HepG2 (cell line): ENCODE results near the gene ITGB8. TPM values are rescaled to one million over a fixed set of nuclear protein-coding genes. Genes with fewer than 3 reads are reported as not detected.

Experiments
- ATAC-seq: fragments of 200-7000 bp; cut with Tn5 transposase; 3 replicates; pipeline ENCODE4 v1.9.1; 2020; ENCODE audit warnings: mild to moderate bottlenecking, moderate library complexity
- BruUV-seq: library from RNA; stranded (reverse); fragments of 400-500 nt; replicated peaks from 2 replicates; lab custom pipeline; 2021; lab: Mats Ljungman, UMichigan
- CTCF ChIA-PET: fragments of 300-600 bp; formaldehyde crosslinking; extraction: SDS; loops from one replicate; lab custom pipeline; 2021; ENCODE audit warnings: low total read pairs, inconsistent platforms, low intra/inter-chr PET ratio; lab: Yijun Ruan, JAX
- POLR2A ChIA-PET: fragments of 350-600 bp; sonication (Branson Sonifier 250); formaldehyde crosslinking; loops from one replicate; lab custom pipeline; 2020; ENCODE audit warnings: antibody characterized with exemption, inconsistent platforms; lab: Yijun Ruan, JAX
- DNase-seq: peaks from one replicate; pipeline ENCODE4 v3.0.0-alpha.2; 2015; ENCODE audit warnings: low spot score
- FAIRE-seq: peaks from 3 replicates; lab custom pipeline; 2011; peaks lifted over from hg19 to GRCh38; lab: Jason Lieb, UNC
- H2AFZ ChIP-seq: one replicate; pipeline ENCODE4 v1.6.1; 2011; ENCODE audit warnings: low read length, inconsistent platforms
- H3K27ac ChIP-seq: fragments of 300-600 bp; 3 replicates; pipeline ENCODE4 v1.8.0; 2011; ENCODE audit warnings: mixed run types, mild to moderate bottlenecking, mixed read lengths, low read length, inconsistent platforms; ENCODE audit not compliant: insufficient read depth; ENCODE audit errors: extremely low read length
- H3K27me3 ChIP-seq, 2 experiments: fragments of 200-600 bp in 1 of 2; 2 replicates in 1 of 2; 3 replicates in 1 of 2; pipeline versions ENCODE4 v1.6.0 to v1.8.0; 2011; ENCODE audit warnings: low read length in 2 of 2, mild to moderate bottlenecking in 2 of 2, moderate library complexity in 2 of 2, inconsistent platforms in 1 of 2; ENCODE audit not compliant: insufficient read depth in 2 of 2, control insufficient read depth in 1 of 2
- H3K36me3 ChIP-seq, 2 experiments: fragments of 200-600 bp in 1 of 2; replicated peaks in 1 of 2; 2 replicates in 1 of 2; 3 replicates in 1 of 2; pipeline versions ENCODE4 v1.5.1 to v1.8.0; 2011; ENCODE audit warnings: low read length in 2 of 2, inconsistent platforms in 1 of 2; ENCODE audit not compliant: insufficient read depth in 2 of 2, control insufficient read depth in 1 of 2
- H3K4me1 ChIP-seq: 2 replicates; pipeline ENCODE4 v1.5.1; 2012; ENCODE audit warnings: low read length, inconsistent platforms; ENCODE audit not compliant: insufficient read depth
- H3K4me2 ChIP-seq: 2 replicates; pipeline ENCODE4 v1.6.0; 2011; ENCODE audit warnings: low read depth, low read length, inconsistent platforms
- H3K4me3 ChIP-seq, 3 experiments: fragments of 200-600 bp in 1 of 3; sonication (generic), shearing (Covaris generic) in 1 of 3; replicated peaks in 1 of 3; 2 replicates each; pipeline ENCODE4 v1.5.1; 2011 to 2016; ENCODE audit warnings: low read length in 3 of 3, inconsistent platforms in 2 of 3, low read depth in 2 of 3, mild to moderate bottlenecking in 2 of 3, control low read depth in 1 of 3, mixed read lengths in 1 of 3; ENCODE audit not compliant: insufficient read depth in 1 of 3
- H3K79me2 ChIP-seq: one replicate; pipeline ENCODE4 v1.6.1; 2011; ENCODE audit warnings: low read length, inconsistent platforms; ENCODE audit not compliant: insufficient read depth
- H3K9ac ChIP-seq: 2 replicates; pipeline ENCODE4 v1.6.0; 2011; ENCODE audit warnings: mild to moderate bottlenecking, low read depth, low read length, inconsistent platforms; ENCODE audit not compliant: insufficient read depth
- H3K9me3 ChIP-seq: 2 replicates; pipeline ENCODE4 v1.5.1; 2012; ENCODE audit warnings: mild to moderate bottlenecking, low read length
- H4K20me1 ChIP-seq: 2 replicates; pipeline ENCODE4 v1.6.0; 2011; ENCODE audit warnings: inconsistent platforms, mild to moderate bottlenecking, low read length, moderate library complexity; ENCODE audit not compliant: insufficient read depth
- CEBPG ChIP-seq: IDR thresholded peaks from 2 replicates; pipeline ENCODE4 v1.6.1; 2016
- GTF2F1 ChIP-seq: fragments of 150-350 bp; IDR thresholded peaks from 2 replicates; pipeline ENCODE4 v1.6.1; 2014; ENCODE audit warnings: low read length
- HNRNPLL ChIP-seq: fragments of 200-400 bp; formaldehyde crosslinking; IDR thresholded peaks from 2 replicates; pipeline ENCODE4 v1.6.1; 2017; ENCODE audit warnings: mild to moderate bottlenecking, low read depth, low read length; ENCODE audit not compliant: poor library complexity, severe bottlenecking
- HOXA5 ChIP-seq: sonication (generic); formaldehyde crosslinking; IDR thresholded peaks from 2 replicates; pipeline ENCODE4 v1.4.0; 2020; ENCODE audit warnings: missing genetic modification reagents
- PHF5A ChIP-seq: IDR thresholded peaks from one replicate; pipeline ENCODE4 v1.6.1; 2018; ENCODE audit warnings: low read depth, missing genetic modification reagents; ENCODE audit not compliant: unreplicated experiment
- SMC3 ChIP-seq: IDR thresholded peaks from 2 replicates; pipeline ENCODE4 v1.6.1; 2011; ENCODE audit warnings: low read length, improper control_type of control experiment
- STAG1 ChIP-seq: sonication (generic); formaldehyde crosslinking; IDR thresholded peaks from 2 replicates; pipeline ENCODE4 v1.4.0; 2020; ENCODE audit warnings: missing genetic modification reagents
- TOE1 ChIP-seq: sonication (generic); formaldehyde crosslinking; IDR thresholded peaks from 2 replicates; pipeline ENCODE4 v1.4.0; 2020; ENCODE audit warnings: mild to moderate bottlenecking, missing genetic modification reagents
- ZBTB3 ChIP-seq: sonication (generic); formaldehyde crosslinking; IDR thresholded peaks from 2 replicates; pipeline ENCODE4 v1.4.0; 2020; ENCODE audit warnings: low read depth, mild to moderate bottlenecking, moderate library complexity, missing genetic modification reagents, borderline replicate concordance
- ZKSCAN1 ChIP-seq: fragments of 150-350 bp; IDR thresholded peaks from 2 replicates; pipeline ENCODE4 v1.6.1; 2014; ENCODE audit warnings: low read length
- ZNF207 ChIP-seq: fragments of 450-650 bp; IDR thresholded peaks from 2 replicates; pipeline ENCODE4 v1.6.1; 2016; ENCODE audit warnings: antibody characterized with exemption, borderline replicate concordance
- ZNF235 ChIP-seq: sonication (generic); formaldehyde crosslinking; IDR thresholded peaks from 2 replicates; pipeline ENCODE4 v1.8.1; 2023; ENCODE audit warnings: mild to moderate bottlenecking, missing genetic modification reagents, borderline replicate concordance
- ZNF382 ChIP-seq: sonication (generic); formaldehyde crosslinking; IDR thresholded peaks from 2 replicates; pipeline ENCODE4 v1.5.0; 2020; ENCODE audit warnings: missing genetic modification reagents, mild to moderate bottlenecking, borderline replicate concordance
- ZNF713 ChIP-seq: sonication (generic); formaldehyde crosslinking; IDR thresholded peaks from 2 replicates; pipeline ENCODE4 v1.4.0; 2020; ENCODE audit warnings: mild to moderate bottlenecking, missing genetic modification reagents
- ZSCAN12 ChIP-seq: sonication (generic); formaldehyde crosslinking; IDR thresholded peaks from 2 replicates; pipeline ENCODE4 v1.9.0; 2021; ENCODE audit warnings: mild to moderate bottlenecking, missing genetic modification reagents
- WGBS: methylation state at CpG from one replicate; pipeline ENCODE4 v1.1.6; 2017; ENCODE audit warnings: low lambda C conversion rate; 5-methylcytosine and 5-hydroxymethylcytosine counted together
- in situ Hi-C: cut with HindIII; loops from 2 replicates; pipeline ENCODE4 v1.10.0; 2017; ENCODE audit warnings: low pct_unique_long_range_greater_than_20kb; ENCODE audit not compliant: extremely low pct_ligation_motif_present
- intact Hi-C: fragments of 100-400 bp; cut with micrococcal nuclease; formaldehyde crosslinking; loops from one replicate; pipeline ENCODE4 v1.10.0; 2022; ENCODE audit not compliant: unreplicated experiment
- polyA plus RNA-seq, 8 experiments: library from polyadenylated mRNA; depleted of rRNA in 3 of 8; stranded (reverse) in 7 of 8; unstranded in 1 of 8; fragments of >200 nt; fragmentation: Illumina TruSeq in 4 of 8; extraction: Trizol in 4 of 8; gene quantifications; 2 replicates each; pipeline versions ENCODE4 v1.2.1 to v1.2.3, GENCODE V29; 2011 to 2016; ENCODE audit warnings: low read depth in 4 of 8, missing spikeins in 1 of 8, mixed read lengths in 1 of 8; ENCODE audit not compliant: insufficient read depth in 1 of 8
- total RNA-seq, 5 experiments: library from RNA; depleted of rRNA; stranded (reverse); fragments of >200 nt; fragmentation: Illumina TruSeq; extraction: Trizol; gene quantifications; 2 replicates each; pipeline ENCODE4 v1.2.3, GENCODE V29; 2016; ENCODE audit warnings: low read depth in 1 of 5
- TF ChIP-seq, protein P1 (sequence below): IDR thresholded peaks from 2 replicates; pipeline ENCODE4 v1.6.1; 2012; ENCODE audit warnings: low read depth, low read length, improper control_type of control experiment
- TF ChIP-seq, protein P2 (sequence below): sonication (generic); formaldehyde crosslinking; IDR thresholded peaks from 2 replicates; pipeline ENCODE4 v1.4.0; 2020; ENCODE audit warnings: missing genetic modification reagents
- TF ChIP-seq, protein P3 (sequence below): sonication (generic); formaldehyde crosslinking; IDR thresholded peaks from 2 replicates; pipeline ENCODE4 v1.5.0; 2020; ENCODE audit warnings: mild to moderate bottlenecking, missing genetic modification reagents, moderate library complexity

The ITGB8 gene
- total and polyA plus RNA-seq, 2 of the 13 experiments (the other 11 are each of a cell fraction or from before 2014, with no cell fraction given), result 0.01 TPM; not detected in 1

DNA sequence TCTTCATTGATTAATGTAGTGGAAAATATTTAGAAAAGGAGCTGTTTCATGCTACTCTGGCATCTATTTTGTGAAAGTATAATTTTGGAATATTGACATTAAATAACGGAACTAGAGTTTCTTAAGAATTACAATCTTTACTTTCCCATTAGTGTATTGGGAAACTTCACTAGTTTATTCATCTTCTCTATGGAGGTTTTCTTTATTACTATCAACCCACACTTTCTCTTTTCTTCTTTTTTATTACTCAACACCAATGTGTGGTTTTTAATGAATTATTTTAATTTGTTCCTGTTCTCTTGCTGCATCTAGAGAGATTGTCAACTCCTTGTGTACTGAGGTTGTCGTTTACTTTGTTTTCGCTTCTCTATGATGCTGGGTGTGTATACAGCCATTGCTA lies 20.4 kb upstream of the ITGB8 start:
- in situ Hi-C loops, result loop anchor here (25.0 kb wide), 1 partner anchor 548 kb away; the partner anchor contains the start of gene TMEM196

DNA sequence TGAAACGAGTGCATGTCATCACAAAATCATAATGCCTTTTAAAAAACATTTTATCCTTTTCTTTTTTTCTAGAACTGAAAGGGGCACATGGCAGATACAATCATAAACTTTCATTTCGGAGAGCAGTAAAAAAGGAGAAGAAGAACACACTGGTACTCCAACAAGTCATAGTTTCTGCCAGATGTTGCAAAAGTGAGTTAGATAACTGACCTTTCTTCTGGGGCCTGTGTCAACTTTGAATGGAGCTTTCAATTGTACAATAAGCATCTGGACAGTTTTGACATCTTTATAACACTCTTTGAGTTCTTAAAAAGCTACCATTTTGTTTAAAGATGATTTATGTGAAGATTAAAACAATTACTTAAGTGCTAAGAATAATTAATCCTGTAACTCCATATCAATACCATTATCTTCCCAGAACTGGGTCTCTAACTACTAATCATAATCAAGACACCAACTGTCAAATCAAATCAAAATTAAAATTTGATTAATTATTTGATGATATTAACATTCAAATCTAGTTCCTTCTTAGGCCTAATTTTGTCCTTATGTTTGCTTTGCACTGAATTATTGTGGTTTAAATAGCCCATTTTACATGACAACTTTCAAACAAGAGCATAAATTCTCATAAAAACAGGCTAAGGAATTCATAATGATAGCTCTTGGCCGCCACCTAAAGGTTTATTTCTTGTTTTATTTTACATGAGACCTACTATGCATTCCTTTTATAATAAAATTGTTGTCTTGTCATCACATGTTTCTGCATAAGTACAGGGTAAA lies 19.5 kb upstream of the ITGB8 start:
- H3K27me3 ChIP-seq, result no peaks in the 10 kb centered on the region
- TF ChIP-seq, protein P1, sequence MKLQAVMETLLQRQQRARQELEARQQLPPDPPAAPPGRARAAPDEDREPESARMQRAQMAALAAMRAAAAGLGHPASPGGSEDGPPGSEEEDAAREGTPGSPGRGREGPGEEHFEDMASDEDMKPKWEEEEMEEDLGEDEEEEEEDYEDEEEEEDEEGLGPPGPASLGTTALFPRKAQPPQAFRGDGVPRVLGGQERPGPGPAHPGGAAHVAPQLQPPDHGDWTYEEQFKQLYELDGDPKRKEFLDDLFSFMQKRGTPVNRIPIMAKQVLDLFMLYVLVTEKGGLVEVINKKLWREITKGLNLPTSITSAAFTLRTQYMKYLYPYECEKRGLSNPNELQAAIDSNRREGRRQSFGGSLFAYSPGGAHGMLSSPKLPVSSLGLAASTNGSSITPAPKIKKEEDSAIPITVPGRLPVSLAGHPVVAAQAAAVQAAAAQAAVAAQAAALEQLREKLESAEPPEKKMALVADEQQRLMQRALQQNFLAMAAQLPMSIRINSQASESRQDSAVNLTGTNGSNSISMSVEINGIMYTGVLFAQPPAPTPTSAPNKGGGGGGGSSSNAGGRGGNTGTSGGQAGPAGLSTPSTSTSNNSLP, result peak; percentile 59; the same call in 1 of the 2 replicates
- TF ChIP-seq ZNF382 (CRISPR knock-in tag) (no peak), SMC3 (0 out of 2 replicates have a peak, but pooled peaks have one; percentile 23), STAG1 (CRISPR knock-in tag) (peak; percentile 66), ZKSCAN1 (peak; percentile 98)
- TF ChIP-seq, protein P2, sequence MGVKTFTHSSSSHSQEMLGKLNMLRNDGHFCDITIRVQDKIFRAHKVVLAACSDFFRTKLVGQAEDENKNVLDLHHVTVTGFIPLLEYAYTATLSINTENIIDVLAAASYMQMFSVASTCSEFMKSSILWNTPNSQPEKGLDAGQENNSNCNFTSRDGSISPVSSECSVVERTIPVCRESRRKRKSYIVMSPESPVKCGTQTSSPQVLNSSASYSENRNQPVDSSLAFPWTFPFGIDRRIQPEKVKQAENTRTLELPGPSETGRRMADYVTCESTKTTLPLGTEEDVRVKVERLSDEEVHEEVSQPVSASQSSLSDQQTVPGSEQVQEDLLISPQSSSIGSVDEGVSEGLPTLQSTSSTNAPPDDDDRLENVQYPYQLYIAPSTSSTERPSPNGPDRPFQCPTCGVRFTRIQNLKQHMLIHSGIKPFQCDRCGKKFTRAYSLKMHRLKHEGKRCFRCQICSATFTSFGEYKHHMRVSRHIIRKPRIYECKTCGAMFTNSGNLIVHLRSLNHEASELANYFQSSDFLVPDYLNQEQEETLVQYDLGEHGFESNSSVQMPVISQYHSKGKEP, result no peak
- TF ChIP-seq, protein P3, sequence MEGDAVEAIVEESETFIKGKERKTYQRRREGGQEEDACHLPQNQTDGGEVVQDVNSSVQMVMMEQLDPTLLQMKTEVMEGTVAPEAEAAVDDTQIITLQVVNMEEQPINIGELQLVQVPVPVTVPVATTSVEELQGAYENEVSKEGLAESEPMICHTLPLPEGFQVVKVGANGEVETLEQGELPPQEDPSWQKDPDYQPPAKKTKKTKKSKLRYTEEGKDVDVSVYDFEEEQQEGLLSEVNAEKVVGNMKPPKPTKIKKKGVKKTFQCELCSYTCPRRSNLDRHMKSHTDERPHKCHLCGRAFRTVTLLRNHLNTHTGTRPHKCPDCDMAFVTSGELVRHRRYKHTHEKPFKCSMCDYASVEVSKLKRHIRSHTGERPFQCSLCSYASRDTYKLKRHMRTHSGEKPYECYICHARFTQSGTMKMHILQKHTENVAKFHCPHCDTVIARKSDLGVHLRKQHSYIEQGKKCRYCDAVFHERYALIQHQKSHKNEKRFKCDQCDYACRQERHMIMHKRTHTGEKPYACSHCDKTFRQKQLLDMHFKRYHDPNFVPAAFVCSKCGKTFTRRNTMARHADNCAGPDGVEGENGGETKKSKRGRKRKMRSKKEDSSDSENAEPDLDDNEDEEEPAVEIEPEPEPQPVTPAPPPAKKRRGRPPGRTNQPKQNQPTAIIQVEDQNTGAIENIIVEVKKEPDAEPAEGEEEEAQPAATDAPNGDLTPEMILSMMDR (CRISPR knock-in tag), result peak; percentile 42

More for the DNA sequence above, 20.4 kb upstream of the ITGB8 start:
- Histone ChIP-seq H3K4me1 (peaks cover 17% of the 10 kb centered on the region), H3K27me3 (no peaks in the 10 kb centered on the region), H3K4me3 (no peak overlapping the region), H2AFZ (no peak overlapping the region), H3K36me3 (no peaks in the 10 kb centered on the region), H3K4me2 (no peak overlapping the region), H3K9ac (no peak overlapping the region), H3K27ac (no peak overlapping the region), H3K79me2 (no peaks in the 10 kb centered on the region), H3K9me3 (no peaks in the 10 kb centered on the region), H4K20me1 (no peaks in the 10 kb centered on the region)
- POLR2A ChIA-PET, result no interaction called here
- CTCF ChIA-PET, result interaction anchor here (0.7 kb wide), 1 partner anchor 152 kb away, joined by 3 read pairs; no protein-coding TSS in a partner anchor
- intact Hi-C loops, result loop anchor here (2.0 kb wide), 1 partner anchor 598 kb away; no protein-coding TSS in a partner anchor
- FAIRE-seq (no peak), DNase-seq (no peak), ATAC-seq (no peak)
- TF ChIP-seq ZSCAN12 (CRISPR knock-in tag), result no peak
- TF ChIP-seq HNRNPLL, result no peak
- TF ChIP-seq GTF2F1, result no peak
- TF ChIP-seq ZNF713, result no peak
- no peak for TF ChIP-seq ZNF207
- no peak for TF ChIP-seq PHF5A (CRISPR knock-in tag)
- TF ChIP-seq HOXA5 (CRISPR knock-in tag), result no peak
- TF ChIP-seq ZNF235 (CRISPR knock-in tag), result no peak
- TF ChIP-seq TOE1, result no peak
- no peak for TF ChIP-seq ZBTB3 (CRISPR knock-in tag)
- TF ChIP-seq CEBPG (CRISPR knock-in tag), result no peak
- 17% methylated on average over 3 of the region's 3 CpGs for WGBS
- BruUV-seq, result no TSS peak

More for the DNA sequence above, 19.5 kb upstream of the ITGB8 start:
- in situ Hi-C loops, result loop anchor here (25.0 kb wide), 1 partner anchor 549 kb away; the partner anchor contains the start of gene TMEM196
- DNase-seq, result peak; percentile 25
- no peak overlapping the region for H3K9ac ChIP-seq
- H3K9me3 ChIP-seq, result no peaks in the 10 kb centered on the region
- no peak overlapping the region for H3K4me3 ChIP-seq
- POLR2A ChIA-PET, result no interaction called here
- BruUV-seq, result no TSS peak
- CTCF ChIA-PET, result interaction anchor here (0.7 to 1.9 kb wide), 4 partner anchors 152 to 563 kb away, joined by 3 to 8 read pairs (median 5); no protein-coding TSS in a partner anchor
- no peak overlapping the region for H2AFZ ChIP-seq
- H3K36me3 ChIP-seq, result no peaks in the 10 kb centered on the region
- H3K4me2 ChIP-seq, result no peak overlapping the region
- intact Hi-C loops, result loop anchor here (1.0 to 2.0 kb wide), 4 partner anchors 153 to 598 kb away; no protein-coding TSS in a partner anchor
- H4K20me1 ChIP-seq, result no peaks in the 10 kb centered on the region
- ATAC-seq, result no peak
- no peak for FAIRE-seq
- H3K27ac ChIP-seq, result no peak overlapping the region
- peaks cover 11% of the 10 kb centered on the region for H3K4me1 ChIP-seq
- WGBS, result 3% methylated on average over 3 of the region's 3 CpGs
- H3K79me2 ChIP-seq, result no peaks in the 10 kb centered on the region
